Tongue (tissue), 2 donors: ENCODE results near the gene LRRC75B. TPM values are rescaled to one million over a fixed set of nuclear protein-coding genes. Genes with fewer than 3 reads are reported as not detected.
"Not testable (repeated sequence)": the region's sequence is repeated elsewhere in the genome, so short reads cannot be mapped to it uniquely, and the experiment has no call there.

ENCODE experiments used
- DNase-seq: peaks from one replicate; pipeline ENCODE4 v3.0.0-alpha.2; 2015
- total RNA-seq: library from RNA; depleted of rRNA; stranded (reverse); fragments of >200 nt; gene quantifications from one replicate; pipeline ENCODE4 v1.2.3, GENCODE V29; 2014

The LRRC75B gene
- 7.6 TPM for total RNA-seq

- peak; percentile 91 for DNase-seq
Measured at GRCh38 chr22:24592851-24593558, at the start of gene LRRC75B. TSS of gene LRRC75B (minus strand) at chr22:24593073. CDS start at chr22:24593039, 34 bp downstream.

DNA sequence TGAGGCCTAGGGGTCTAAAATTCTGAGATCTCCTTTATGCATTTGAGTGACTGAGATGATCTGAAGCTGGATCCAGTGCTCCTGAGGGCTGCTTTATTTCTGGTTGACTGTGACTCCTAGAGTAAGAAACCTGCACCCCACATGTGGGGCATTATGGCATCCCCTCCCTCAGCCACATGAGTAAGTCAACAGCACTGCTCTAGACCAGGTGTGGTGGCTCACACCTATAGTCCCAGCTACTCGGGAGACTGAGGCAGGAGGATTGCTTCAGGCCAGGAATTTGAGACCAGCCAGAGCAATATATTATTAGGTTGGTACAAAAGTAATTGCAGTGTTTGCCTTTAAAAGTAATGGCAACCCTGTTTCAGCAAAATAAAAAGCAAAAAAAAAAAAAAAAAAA is 49.4 kb upstream of the LRRC75B start:
- DNase-seq, result not testable (repeated sequence)

GRCh38 chr22:24636513-24636912 is 43.6 kb upstream of the LRRC75B start:
- DNase-seq, result not testable (repeated sequence)

DNA sequence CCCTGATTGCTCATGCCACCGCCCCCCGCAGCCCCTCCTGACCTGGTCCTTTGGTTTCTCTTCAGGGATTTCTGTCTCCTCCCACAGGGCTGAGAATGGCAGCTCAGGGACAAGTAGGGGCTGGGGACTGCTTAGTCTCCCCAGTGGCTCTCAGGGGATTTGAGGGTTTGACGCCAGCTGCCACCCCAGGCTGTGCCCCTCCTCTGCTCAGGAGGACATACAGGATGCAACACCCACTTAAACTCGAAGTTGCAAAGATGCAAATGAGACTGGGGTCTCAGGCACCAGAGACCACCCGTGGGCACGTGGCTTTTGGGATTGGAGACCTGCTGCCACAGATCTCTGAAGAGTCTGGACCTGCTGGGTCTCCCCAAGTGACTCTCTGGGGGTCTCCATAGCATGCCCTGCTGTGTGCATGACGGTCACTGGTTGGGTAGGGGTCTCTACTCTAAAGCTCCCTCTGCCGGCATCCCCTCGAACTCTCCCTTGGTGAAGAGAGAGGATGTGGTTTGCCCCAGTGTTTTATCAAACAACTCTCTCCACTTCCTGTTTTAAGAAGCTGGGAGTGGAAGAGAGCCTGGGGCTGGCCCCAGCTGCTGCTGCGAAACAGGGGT is 42.0 kb upstream of the LRRC75B start:
- not testable (repeated sequence) for DNase-seq

DNA sequence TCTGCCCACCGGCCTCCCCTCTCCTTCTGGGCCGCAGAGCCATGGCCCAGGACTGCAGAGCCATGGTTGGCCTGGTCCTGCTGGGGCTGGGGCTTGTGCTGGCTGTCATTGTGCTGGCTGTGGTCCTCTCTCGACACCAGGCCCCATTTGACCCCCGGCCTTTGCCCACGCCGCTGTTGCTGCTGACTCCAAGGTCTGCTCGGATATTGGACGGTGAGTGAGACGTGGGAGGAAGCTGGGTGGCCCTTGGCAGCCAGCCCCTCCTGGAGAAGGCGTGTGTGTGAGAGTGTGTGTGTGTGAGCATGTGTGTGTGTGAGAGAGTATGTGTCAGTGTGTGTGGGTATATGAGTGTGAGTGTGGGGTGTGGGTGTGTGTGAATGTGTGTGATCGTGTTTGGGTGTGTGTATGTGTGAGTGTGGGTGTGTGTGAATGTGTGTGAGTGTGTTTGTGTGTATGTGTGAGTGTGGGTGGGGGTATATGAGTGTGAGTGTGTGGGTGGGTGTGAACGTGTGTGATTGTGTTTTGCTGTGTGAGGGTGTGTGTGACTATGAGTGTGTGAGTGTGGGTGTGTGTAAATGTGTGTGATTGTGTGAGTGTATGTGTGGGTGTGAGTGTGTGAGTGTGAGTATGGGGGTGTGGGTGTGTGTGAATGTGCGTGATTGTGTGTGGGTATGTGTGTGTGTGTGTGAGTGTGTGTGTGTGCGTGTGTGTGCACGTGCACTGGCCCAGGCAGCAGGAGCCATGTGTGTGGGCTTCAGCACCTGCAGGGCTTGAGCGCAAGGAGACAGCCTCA is 40.6 kb upstream of the LRRC75B start:
- DNase-seq, result peak; percentile 14

GRCh38 chr22:24632642-24633041 is 39.8 kb upstream of the LRRC75B start:
- DNase-seq, result peak; percentile 50

DNA sequence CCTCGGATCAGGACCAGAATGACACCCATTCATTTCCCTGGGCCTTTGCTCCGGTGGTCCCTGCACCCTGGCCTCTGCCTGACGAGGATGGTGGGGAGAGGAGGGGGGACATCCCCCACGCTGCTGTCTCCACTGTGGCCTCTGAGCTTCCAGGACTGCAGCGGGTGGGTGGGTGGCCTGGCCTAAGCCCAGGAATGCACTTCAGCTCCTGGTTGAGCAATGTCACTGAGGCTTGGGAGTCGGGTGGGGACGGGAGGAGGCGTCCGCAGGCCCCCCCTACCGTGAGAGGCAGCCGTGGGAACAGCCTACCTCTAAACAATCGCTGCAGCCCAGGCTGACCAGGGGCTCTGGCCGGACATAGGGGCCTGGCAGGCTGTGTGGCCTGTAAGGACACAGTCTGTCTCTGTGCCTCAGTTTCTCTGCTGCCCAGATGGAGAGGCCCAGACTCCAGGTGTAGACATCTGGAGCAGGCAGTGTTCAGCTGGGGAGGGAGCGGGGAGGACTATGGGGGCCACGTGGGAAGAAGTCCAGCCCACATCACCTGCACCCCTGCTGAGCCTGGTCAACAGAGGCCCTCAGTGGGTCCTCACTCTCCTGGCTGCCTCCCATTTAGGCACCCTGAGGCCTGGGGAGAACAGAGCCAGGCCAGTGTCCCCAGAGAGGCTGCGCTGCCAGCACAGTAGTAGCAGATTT is 38.7 kb upstream of the LRRC75B start:
- peak; percentile 20 for DNase-seq

DNA sequence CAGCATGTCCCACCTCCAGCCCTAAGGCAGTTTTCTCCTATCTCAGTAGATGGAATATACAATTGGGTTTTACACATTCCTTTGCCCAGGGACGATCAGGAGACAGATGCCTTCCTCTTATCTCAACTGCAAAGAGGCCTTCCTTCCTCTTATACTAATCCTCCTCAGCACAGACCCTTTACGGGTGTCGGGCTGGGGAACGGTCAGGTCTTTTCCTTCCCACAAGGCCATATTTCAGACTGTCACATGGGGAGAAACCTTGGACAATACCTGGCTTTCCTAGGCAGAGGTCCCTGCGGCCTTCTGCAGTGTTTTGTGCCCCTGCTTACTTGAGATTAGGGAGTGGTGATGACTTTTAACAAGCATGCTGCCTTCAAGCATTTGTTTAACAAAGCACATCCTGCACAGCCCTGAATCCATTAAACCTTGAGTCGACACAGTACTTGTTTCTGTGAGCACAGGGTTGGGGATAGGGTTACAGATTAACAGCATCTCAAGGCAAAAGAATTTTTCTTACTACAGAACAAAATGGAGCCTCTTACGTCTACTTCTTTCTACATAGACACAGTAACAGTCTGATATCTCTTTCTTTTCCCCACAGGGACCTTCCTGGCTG is 38.0 kb upstream of the LRRC75B start:
- peak; percentile 12 for DNase-seq

GRCh38 chr22:24629069-24629468 is 36.2 kb upstream of the LRRC75B start:
- peak; percentile 21 for DNase-seq

DNA sequence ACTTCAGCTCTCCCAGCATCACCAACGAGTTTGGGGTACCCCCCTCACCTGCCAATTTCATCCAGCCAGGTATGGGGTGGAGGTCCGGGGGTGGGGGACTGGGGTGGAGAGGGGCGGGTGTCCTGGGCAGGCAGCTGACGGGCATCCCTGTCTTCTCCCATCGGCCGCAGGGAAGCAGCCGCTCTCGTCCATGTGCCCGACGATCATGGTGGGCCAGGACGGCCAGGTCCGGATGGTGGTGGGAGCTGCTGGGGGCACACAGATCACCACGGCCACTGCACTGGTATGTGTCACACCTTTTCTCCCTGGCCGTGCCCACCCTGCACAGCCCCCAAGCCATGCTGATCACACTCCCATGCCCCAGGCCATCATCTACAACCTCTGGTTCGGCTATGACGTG is 35.0 kb upstream of the LRRC75B start:
- DNase-seq, result not testable (repeated sequence)

DNA sequence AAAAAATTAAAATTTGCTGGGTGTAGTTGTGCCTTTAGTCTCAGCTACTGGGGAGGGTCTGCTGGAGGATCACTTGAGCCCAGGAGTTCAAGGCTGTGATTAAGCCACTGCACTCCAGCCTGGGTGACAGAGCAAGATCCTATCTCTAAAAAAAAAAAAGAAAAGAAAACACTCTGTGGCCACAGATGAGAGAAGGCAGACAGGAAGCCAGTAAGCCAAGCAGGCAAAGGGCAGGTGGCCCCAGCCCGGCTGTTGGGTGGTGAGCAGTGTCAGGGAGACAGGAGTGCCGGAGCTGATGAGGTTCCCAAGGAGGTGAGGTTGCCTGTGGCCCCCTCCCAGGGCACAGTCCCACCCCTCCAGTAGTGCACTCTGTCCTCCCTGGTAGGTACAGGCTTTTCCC is 29.7 kb upstream of the LRRC75B start:
- DNase-seq, result not testable (repeated sequence)

DNA sequence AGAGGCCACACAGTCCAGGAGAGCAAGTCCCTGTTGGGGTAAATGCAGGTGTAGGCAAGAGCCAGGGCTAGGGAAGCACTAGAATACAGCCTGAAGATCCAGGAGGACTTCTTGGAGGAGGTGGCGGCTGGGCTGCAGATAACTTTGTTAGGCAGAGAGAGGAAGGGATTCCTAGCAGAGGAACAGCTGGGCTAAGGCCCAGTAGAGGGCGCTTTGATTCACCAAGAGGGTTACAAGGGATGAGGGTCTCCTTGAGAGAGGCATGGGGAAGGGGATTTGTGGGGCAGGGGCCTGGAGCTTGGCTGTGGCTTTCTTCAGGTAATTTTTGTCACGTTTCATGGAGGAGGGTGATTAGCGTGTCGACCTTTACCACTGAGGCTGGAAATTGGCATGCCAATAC is 28.4 kb upstream of the LRRC75B start:
- not testable (repeated sequence) for DNase-seq

- DNase-seq, result not testable (repeated sequence)
Measured at GRCh38 chr22:24614794-24615193, 21.9 kb upstream of the LRRC75B start.

GRCh38 chr22:24609888-24610287 is 17.0 kb upstream of the LRRC75B start:
- DNase-seq, result not testable (repeated sequence)

- DNase-seq, result not testable (repeated sequence)
Measured at GRCh38 chr22:24608327-24608726, 15.5 kb upstream of the LRRC75B start.

DNA sequence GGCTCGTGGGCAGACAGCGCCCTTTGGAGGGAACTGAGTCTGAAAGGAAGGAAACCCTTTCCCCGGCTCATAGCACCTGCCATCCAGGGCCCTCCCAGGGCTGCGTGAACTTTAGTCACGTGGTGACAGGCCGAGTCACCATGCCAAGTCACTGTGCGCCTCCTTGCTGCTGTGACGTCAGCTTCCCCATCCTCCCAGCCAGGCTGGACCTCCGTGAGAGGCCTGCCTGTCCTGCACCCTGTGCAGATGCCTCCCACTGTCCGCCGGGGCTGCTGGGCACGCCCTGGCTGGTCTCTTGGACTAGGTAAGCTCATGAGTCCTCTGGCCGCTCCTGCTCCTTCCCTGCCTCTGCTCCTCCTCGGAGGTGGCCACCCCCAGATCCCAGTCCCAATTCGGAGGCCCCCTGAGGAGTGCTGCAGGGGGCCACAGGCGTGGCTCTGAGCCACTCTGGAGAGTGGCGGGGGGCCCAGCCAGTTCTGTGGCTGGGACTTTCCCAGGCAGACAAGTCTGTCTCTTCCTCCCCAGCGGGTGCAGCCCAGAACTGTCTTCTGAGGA is 14.6 kb upstream of the LRRC75B start:
- DNase-seq, result not testable (repeated sequence)

DNA sequence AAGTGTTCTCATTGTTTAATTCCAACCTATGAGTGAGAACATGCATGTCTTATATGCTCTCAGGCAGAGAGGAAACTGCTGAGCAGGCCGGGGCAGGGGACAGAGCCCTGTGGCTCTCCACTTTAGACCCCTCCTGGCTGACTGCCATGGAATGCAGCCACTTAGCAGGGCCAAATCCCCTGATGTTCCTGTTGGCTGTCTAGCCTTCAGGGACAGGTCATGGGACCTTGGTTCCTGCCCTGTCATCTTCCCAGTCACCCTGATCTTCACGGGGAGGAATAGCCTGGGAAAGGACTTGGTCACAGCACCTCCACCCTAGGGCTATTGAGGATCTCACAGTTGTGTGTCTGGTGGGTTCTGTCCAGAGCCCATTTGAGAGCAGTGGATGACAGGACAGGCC is 13.5 kb upstream of the LRRC75B start:
- not testable (repeated sequence) for DNase-seq

DNA sequence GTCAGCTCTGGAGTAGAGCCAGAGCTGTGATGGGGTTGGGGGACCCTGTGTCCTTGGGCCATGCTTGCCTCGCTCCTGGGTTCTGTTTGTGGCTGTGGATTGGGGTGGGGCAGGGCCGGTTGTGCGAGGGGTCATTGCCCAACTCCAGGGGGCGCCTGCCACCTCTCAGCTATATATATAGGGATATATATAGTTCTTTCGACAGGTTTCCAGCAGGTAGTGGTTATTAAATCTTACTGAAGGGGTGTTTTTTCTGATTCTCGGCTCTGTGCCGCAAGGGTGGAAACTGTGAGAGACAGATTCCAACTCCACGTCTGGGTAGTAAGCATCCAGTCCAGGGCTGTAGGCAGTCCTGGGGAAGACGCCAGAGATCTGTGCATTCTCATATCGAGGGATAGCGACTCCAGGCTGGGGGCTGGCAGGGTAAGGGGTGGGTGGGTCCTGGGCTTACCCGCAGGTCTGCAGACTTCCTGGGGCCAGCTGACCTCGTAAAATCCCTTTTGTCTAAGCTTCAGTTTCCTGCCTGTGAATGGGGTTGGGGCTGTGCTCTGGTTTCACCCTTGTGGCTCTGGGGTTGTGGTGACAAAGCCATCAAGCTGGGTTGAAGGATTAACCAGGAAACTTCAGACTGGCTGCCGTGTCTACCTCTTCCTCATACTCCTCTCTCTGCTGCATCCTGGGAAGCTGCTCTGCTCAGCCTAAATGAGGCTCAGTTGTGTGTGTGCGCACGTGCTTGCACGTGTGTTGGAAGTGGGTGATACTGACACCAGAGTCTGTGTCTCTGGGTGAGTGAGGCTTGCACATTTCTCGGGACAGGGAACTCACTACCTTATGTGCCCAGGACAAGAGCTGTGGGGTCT is 11.1 kb upstream of the LRRC75B start:
- DNase-seq, result not testable (repeated sequence)

DNA sequence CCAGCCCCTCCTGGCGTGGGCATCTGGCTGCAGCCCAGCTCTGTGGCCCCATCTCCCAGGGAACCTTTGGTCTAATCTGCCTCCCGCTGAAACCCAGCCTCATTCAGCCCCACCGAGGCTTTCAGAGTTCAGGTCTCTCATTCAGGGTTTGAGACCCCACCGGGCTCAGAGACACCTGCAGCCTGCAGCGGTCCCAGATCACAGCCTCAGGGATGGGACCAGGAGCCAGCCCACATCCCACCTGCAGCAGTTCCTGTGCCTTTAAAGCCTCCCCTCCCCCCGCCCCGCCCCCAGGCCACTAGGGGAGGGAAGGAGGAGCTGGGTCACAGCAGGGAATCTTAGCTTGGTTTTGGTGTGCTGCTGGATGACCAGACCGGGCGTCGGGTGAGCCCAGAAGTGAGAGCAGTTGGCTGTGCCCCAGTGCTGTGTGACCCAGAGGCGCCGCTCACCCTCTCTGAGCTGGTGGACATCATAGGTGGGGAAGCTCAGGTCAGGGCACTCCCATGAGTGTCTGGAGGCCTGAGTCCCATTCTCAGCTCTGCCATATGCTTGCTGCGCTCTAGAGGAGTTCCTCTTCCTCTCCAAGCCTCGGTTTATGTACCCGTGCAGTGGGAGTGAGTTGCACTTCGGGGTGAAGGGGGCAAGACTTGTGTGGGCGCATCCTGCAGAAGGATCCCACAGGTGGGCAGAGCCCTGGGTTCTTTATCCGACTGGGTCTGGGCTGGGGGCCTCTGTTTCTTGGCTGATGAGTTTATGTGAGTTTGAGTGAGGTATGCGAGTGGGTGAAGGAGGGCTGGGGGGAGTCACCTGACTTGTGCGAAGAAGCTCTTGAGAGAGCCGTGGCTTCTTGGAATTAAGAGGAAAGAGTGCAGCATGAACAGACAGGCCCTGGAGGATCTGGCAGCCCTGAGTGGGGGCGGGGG is 10.2 kb upstream of the LRRC75B start, which contains the start of gene GGT1:
Gene GGT1 (plus strand): TSS at position 347 of the 923 bp plus-strand sequence. CDS start 7,889 bp downstream, outside the sequence.
- DNase-seq, result not testable (repeated sequence)
